ENCODE results near the gene SLC4A1.

SLC4A1 gene

GRCh38 chr17:44283344-44284023 is 15.5 kb upstream of the SLC4A1 start:
- DNase-seq: no peak
- no peak for ATAC-seq

GRCh38 chr17:44282264-44282663 is 14.3 kb upstream of the SLC4A1 start:
- no peak for DNase-seq
- ATAC-seq: no peak

GRCh38 chr17:44281570-44281969 is 13.6 kb upstream of the SLC4A1 start:
- ATAC-seq (no peak), DNase-seq (no peak)

GRCh38 chr17:44280392-44280937 is 12.5 kb upstream of the SLC4A1 start:
- no peak for ATAC-seq
- DNase-seq: no peak

GRCh38 chr17:44279666-44280391 is 11.9 kb upstream of the SLC4A1 start:
- ATAC-seq: peak; percentile 58
- peak; percentile 32 for DNase-seq

GRCh38 chr17:44279346-44279665 is 11.4 kb upstream of the SLC4A1 start:
- DNase-seq (no peak), ATAC-seq (no peak)

- ATAC-seq: no peak
- DNase-seq: no peak
Measured at GRCh38 chr17:44277976-44278375, 10.0 kb upstream of the SLC4A1 start.

GRCh38 chr17:44273607-44274006 is 5.7 kb upstream of the SLC4A1 start:
- no peak for ATAC-seq

GRCh38 chr17:44272954-44273353 is 5.0 kb upstream of the SLC4A1 start:
- ATAC-seq: no peak
- DNase-seq: no peak

More at GRCh38 chr17:44273607-44274006, 5.7 kb upstream of the SLC4A1 start:
- no peak for DNase-seq

GRCh38 chr17:44272321-44272951 is 4.5 kb upstream of the SLC4A1 start:
- ATAC-seq: peak; percentile 10
- no peak for DNase-seq

GRCh38 chr17:44269535-44270240 is 1.8 kb upstream of the SLC4A1 start:
- DNase-seq: no peak
- ATAC-seq: no peak

GRCh38 chr17:44268709-44269534 is 987 bp upstream of the SLC4A1 start:
- ATAC-seq (no peak), DNase-seq (no peak)

- DNase-seq (no peak), ATAC-seq (no peak)
Measured at GRCh38 chr17:44267165-44267455, 825 bp downstream of the SLC4A1 start.

- ATAC-seq (no peak), DNase-seq (no peak)
Measured at GRCh38 chr17:44266402-44267164, 1.4 kb downstream of the SLC4A1 start.

GRCh38 chr17:44263345-44263902 is 4.5 kb downstream of the SLC4A1 start:
- no peak for ATAC-seq
- no peak for DNase-seq

GRCh38 chr17:44262654-44263225 is 5.2 kb downstream of the SLC4A1 start:
- no peak for DNase-seq
- ATAC-seq: no peak

GRCh38 chr17:44260296-44260695 is 7.6 kb downstream of the SLC4A1 start:
- no peak for DNase-seq
- ATAC-seq: no peak

- ATAC-seq: no peak
Measured at GRCh38 chr17:44258811-44259351, 9.1 kb downstream of the SLC4A1 start.

GRCh38 chr17:44257815-44258760 is 9.8 kb downstream of the SLC4A1 start:
- ATAC-seq: no peak

More at GRCh38 chr17:44258811-44259351, 9.1 kb downstream of the SLC4A1 start:
- DNase-seq: no peak

More at GRCh38 chr17:44257815-44258760, 9.8 kb downstream of the SLC4A1 start:
- no peak for DNase-seq

Data from stimulated activated naive CD8-positive, alpha-beta T cell treated with anti-CD3 and anti-CD28 coated beads, Interleukin-15, Interleukin-2, amounts not matched to agents 100 U/mL and 50 U/mL, for 24 hours (primary cell).